HepG2 (cell line): ENCODE data around the gene UNC13D. TPM values are rescaled to one million over a fixed set of nuclear protein-coding genes. Genes with fewer than 3 reads are reported as not detected.

Experiments
- AKAP8 ChIP-seq: sonication (generic); formaldehyde crosslinking; IDR thresholded peaks from 2 replicates; pipeline ENCODE4 v1.5.1; 2020; ENCODE audit warnings: mild to moderate bottlenecking, missing genetic modification reagents
- ARNT ChIP-seq: fragments of 450-650 bp; IDR thresholded peaks from 2 replicates; pipeline ENCODE4 v1.6.1; 2017
- FOXP1 ChIP-seq, 2 experiments: fragments of 450-650 bp in 1 of 2; IDR thresholded peaks; 2 replicates each; pipeline ENCODE4 v1.6.1; 2017 to 2018; ENCODE audit warnings: antibody characterized with exemption in 1 of 2
- HOMEZ ChIP-seq: IDR thresholded peaks from 2 replicates; pipeline ENCODE4 v1.6.1; 2016; ENCODE audit warnings: low read depth
- IRF9 ChIP-seq: sonication (generic); formaldehyde crosslinking; IDR thresholded peaks from 2 replicates; pipeline ENCODE4 v1.8.0; 2022; ENCODE audit warnings: missing genetic modification reagents, mild to moderate bottlenecking, borderline replicate concordance
- MTERF4 ChIP-seq: sonication (generic); formaldehyde crosslinking; IDR thresholded peaks from 2 replicates; pipeline ENCODE4 v1.8.0; 2023; ENCODE audit warnings: mild to moderate bottlenecking, missing genetic modification reagents
- NFAT5 ChIP-seq: sonication (generic); formaldehyde crosslinking; IDR thresholded peaks from 2 replicates; pipeline ENCODE4 v1.4.0; 2020; ENCODE audit warnings: missing genetic modification reagents
- NFKB2 ChIP-seq: sonication (generic); formaldehyde crosslinking; IDR thresholded peaks from 2 replicates; pipeline ENCODE4 v1.4.0; 2020; ENCODE audit warnings: missing genetic modification reagents, borderline replicate concordance
- RBFOX2 ChIP-seq: fragments of 200-400 bp; formaldehyde crosslinking; IDR thresholded peaks from 2 replicates; pipeline ENCODE4 v1.6.1; 2017; ENCODE audit warnings: low read depth, mild to moderate bottlenecking, low read length
- ZBED4 ChIP-seq: sonication (generic); formaldehyde crosslinking; IDR thresholded peaks from 2 replicates; pipeline ENCODE4 v1.4.0; 2020; ENCODE audit warnings: missing genetic modification reagents, borderline replicate concordance
- ZFP36 ChIP-seq: fragments of 150-350 bp; IDR thresholded peaks from 2 replicates; pipeline ENCODE4 v1.6.1; 2018; ENCODE audit warnings: borderline replicate concordance, low read length, low read depth; ENCODE audit not compliant: partially characterized antibody
- ZKSCAN8 ChIP-seq: IDR thresholded peaks from 2 replicates; pipeline ENCODE4 v1.6.1; 2016; ENCODE audit warnings: borderline replicate concordance, missing genetic modification reagents, missing compliant biosample characterization
- ZNF234 ChIP-seq: sonication (generic); formaldehyde crosslinking; conservative IDR thresholded peaks from 2 replicates; pipeline ENCODE4 v1.5.1; 2020; ENCODE audit warnings: mild to moderate bottlenecking, missing genetic modification reagents
- ZNF550 ChIP-seq: sonication (generic); formaldehyde crosslinking; IDR thresholded peaks from 2 replicates; pipeline ENCODE4 v1.4.0; 2020; ENCODE audit warnings: mild to moderate bottlenecking, missing genetic modification reagents, borderline replicate concordance
- ZNF557 ChIP-seq: sonication (generic); formaldehyde crosslinking; IDR thresholded peaks from 2 replicates; pipeline ENCODE4 v1.4.0; 2020; ENCODE audit warnings: missing genetic modification reagents
- polyA plus RNA-seq, 8 experiments: library from polyadenylated mRNA; depleted of rRNA in 3 of 8; stranded (reverse) in 7 of 8; unstranded in 1 of 8; fragments of >200 nt; fragmentation: Illumina TruSeq in 4 of 8; extraction: Trizol in 4 of 8; gene quantifications; 2 replicates each; pipeline versions ENCODE4 v1.2.1 to v1.2.3, GENCODE V29; 2011 to 2016; ENCODE audit warnings: low read depth in 4 of 8, missing spikeins in 1 of 8, mixed read lengths in 1 of 8; ENCODE audit not compliant: insufficient read depth in 1 of 8
- total RNA-seq, 5 experiments: library from RNA; depleted of rRNA; stranded (reverse); fragments of >200 nt; fragmentation: Illumina TruSeq; extraction: Trizol; gene quantifications; 2 replicates each; pipeline ENCODE4 v1.2.3, GENCODE V29; 2016; ENCODE audit warnings: low read depth in 1 of 5

The UNC13D gene
- total and polyA plus RNA-seq, 2 of the 13 experiments (the other 11 are each of a cell fraction or from before 2014, with no cell fraction given), result 29.7 to 42.7 TPM

GRCh38 chr17:75876190-75876937 lies 32.2 kb upstream of the UNC13D start (continued):
- TF ChIP-seq NFAT5 (CRISPR knock-in tag), result peak; percentile 17; the same call in 1 of the 2 replicates
- TF ChIP-seq ZKSCAN8 (CRISPR knock-in tag), result peak; percentile 83; the same call in 1 of the 2 replicates
- TF ChIP-seq ARNT, result no peak
- peak; percentile 42; the same call in 1 of the 2 replicates for TF ChIP-seq MTERF4 (CRISPR knock-in tag)
- TF ChIP-seq HOMEZ (CRISPR knock-in tag), result peak; percentile 78
- no peak for TF ChIP-seq FOXP1 (IDR thresholded peaks at IDR 0.05)
- peak; percentile 59; the same call in 1 of the 2 replicates for TF ChIP-seq FOXP1 (CRISPR knock-in tag; IDR thresholded peaks at IDR 0.05)
- TF ChIP-seq ZNF557 (CRISPR knock-in tag), result peak; percentile 13; the same call in 1 of the 2 replicates
- TF ChIP-seq RBFOX2, result peak; percentile 91
- TF ChIP-seq ZNF550 (CRISPR knock-in tag), result no peak
- TF ChIP-seq ZNF234 (CRISPR knock-in tag), result 0 out of 2 replicates have a peak, but pooled peaks have one; percentile 67
- peak; percentile 83 for TF ChIP-seq IRF9 (CRISPR knock-in tag)
- TF ChIP-seq AKAP8 (CRISPR knock-in tag), result peak; percentile 100
- TF ChIP-seq NFKB2 (CRISPR knock-in tag), result peak; percentile 90; the same call in 1 of the 2 replicates
- peak; percentile 90 for TF ChIP-seq ZBED4 (CRISPR knock-in tag)
- no peak for TF ChIP-seq ZFP36
